DOHH2 (cell line): ENCODE results near the gene PLA2G1B.

Experiments used
- H3F3A ChIP-seq: fragments of 200-600 bp; sonication (generic), shearing (Covaris generic); 2 replicates; pipeline ENCODE4 v1.6.0; 2016; ENCODE audit warnings: antibody characterized with exemption, mild to moderate bottlenecking; ENCODE audit not compliant: control insufficient read depth, insufficient read depth
- H3K27ac ChIP-seq: fragments of 200-600 bp; sonication (generic); 2 replicates; pipeline ENCODE4 v1.5.1; 2014; ENCODE audit warnings: low read depth, mild to moderate bottlenecking, low read length, moderate library complexity
- H3K27me3 ChIP-seq: fragments of 200-600 bp; sonication (generic); 2 replicates; pipeline ENCODE4 v1.6.1; 2014; ENCODE audit warnings: mild to moderate bottlenecking, low read length, mixed read lengths; ENCODE audit not compliant: control insufficient read depth
- H3K36me3 ChIP-seq: fragments of 200-600 bp; sonication (generic); 2 replicates; pipeline ENCODE4 v1.6.1; 2014; ENCODE audit warnings: mild to moderate bottlenecking, low read length, moderate library complexity, mixed read lengths; ENCODE audit not compliant: control insufficient read depth
- H3K4me1 ChIP-seq: fragments of 200-600 bp; sonication (generic); 2 replicates; pipeline ENCODE4 v1.6.1; 2014; ENCODE audit warnings: mild to moderate bottlenecking, low read length, mixed read lengths; ENCODE audit not compliant: control insufficient read depth
- H3K4me2 ChIP-seq: fragments of 200-600 bp; sonication (generic); 2 replicates; pipeline ENCODE4 v1.6.0; 2014; ENCODE audit warnings: mild to moderate bottlenecking, low read length, moderate library complexity
- H3K4me3 ChIP-seq: fragments of 200-600 bp; sonication (generic); 2 replicates; pipeline ENCODE4 v1.5.1; 2014; ENCODE audit warnings: mild to moderate bottlenecking, low read length, mixed read lengths
- H3K79me2 ChIP-seq: fragments of 200-600 bp; sonication (generic); 2 replicates; pipeline ENCODE4 v1.6.1; 2014; ENCODE audit warnings: mild to moderate bottlenecking, low read length, mixed read lengths; ENCODE audit not compliant: control insufficient read depth
- H3K9me2 ChIP-seq: fragments of 200-600 bp; sonication (generic); replicated peaks from 2 replicates; pipeline ENCODE4 v1.6.1; 2014; ENCODE audit warnings: mild to moderate bottlenecking, low read length, mixed read lengths; ENCODE audit not compliant: control insufficient read depth
- H3K9me3 ChIP-seq: fragments of 200-600 bp; sonication (generic); 2 replicates; pipeline ENCODE4 v1.6.1; 2014; ENCODE audit warnings: antibody characterized with exemption, low read length, mixed read lengths; ENCODE audit not compliant: control insufficient read depth, insufficient read depth
- H4K20me1 ChIP-seq: fragments of 200-600 bp; sonication (generic); 2 replicates; pipeline ENCODE4 v1.6.0; 2014; ENCODE audit warnings: low read depth, mild to moderate bottlenecking, antibody characterized with exemption, low read length, moderate library complexity; ENCODE audit not compliant: control insufficient read depth, insufficient read depth
- EZH2phosphoT487 ChIP-seq: fragments of 200-600 bp; sonication (generic); IDR thresholded peaks from 2 replicates; pipeline ENCODE4 v1.6.1; 2017; ENCODE audit warnings: borderline replicate concordance, mild to moderate bottlenecking, antibody characterized with exemption, low read length, moderate library complexity, mixed read lengths
- TF ChIP-seq, protein P1 (sequence below): fragments of 200-600 bp; sonication (generic); IDR thresholded peaks from one replicate; pipeline ENCODE4 v1.5.1; 2014; ENCODE audit warnings: antibody characterized with exemption, mild to moderate bottlenecking, low read depth, low read length; ENCODE audit not compliant: poor library complexity, severe bottlenecking

PLA2G1B gene

GRCh38 chr12:120317224-120318105 lies 10.1 kb downstream of the PLA2G1B start:
- Histone ChIP-seq H3K9me3 (no peaks in the 10 kb centered on the region), H3K4me1 (peaks cover 12% of the 10 kb centered on the region), H3K27me3 (no peaks in the 10 kb centered on the region), H3K27ac (no peak overlapping the region), H3K4me2 (peak overlapping the region; percentile 90), H4K20me1 (no peaks in the 10 kb centered on the region), H3K9me2 (no peaks in the 10 kb centered on the region), H3K79me2 (no peaks in the 10 kb centered on the region), H3K36me3 (no peaks in the 10 kb centered on the region), H3K4me3 (peak overlapping the region; percentile 82), H3F3A (no peaks in the 10 kb centered on the region)
- no peak for TF ChIP-seq EZH2phosphoT487
- TF ChIP-seq, protein P1, sequence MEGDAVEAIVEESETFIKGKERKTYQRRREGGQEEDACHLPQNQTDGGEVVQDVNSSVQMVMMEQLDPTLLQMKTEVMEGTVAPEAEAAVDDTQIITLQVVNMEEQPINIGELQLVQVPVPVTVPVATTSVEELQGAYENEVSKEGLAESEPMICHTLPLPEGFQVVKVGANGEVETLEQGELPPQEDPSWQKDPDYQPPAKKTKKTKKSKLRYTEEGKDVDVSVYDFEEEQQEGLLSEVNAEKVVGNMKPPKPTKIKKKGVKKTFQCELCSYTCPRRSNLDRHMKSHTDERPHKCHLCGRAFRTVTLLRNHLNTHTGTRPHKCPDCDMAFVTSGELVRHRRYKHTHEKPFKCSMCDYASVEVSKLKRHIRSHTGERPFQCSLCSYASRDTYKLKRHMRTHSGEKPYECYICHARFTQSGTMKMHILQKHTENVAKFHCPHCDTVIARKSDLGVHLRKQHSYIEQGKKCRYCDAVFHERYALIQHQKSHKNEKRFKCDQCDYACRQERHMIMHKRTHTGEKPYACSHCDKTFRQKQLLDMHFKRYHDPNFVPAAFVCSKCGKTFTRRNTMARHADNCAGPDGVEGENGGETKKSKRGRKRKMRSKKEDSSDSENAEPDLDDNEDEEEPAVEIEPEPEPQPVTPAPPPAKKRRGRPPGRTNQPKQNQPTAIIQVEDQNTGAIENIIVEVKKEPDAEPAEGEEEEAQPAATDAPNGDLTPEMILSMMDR = peak; percentile 78

DNA sequence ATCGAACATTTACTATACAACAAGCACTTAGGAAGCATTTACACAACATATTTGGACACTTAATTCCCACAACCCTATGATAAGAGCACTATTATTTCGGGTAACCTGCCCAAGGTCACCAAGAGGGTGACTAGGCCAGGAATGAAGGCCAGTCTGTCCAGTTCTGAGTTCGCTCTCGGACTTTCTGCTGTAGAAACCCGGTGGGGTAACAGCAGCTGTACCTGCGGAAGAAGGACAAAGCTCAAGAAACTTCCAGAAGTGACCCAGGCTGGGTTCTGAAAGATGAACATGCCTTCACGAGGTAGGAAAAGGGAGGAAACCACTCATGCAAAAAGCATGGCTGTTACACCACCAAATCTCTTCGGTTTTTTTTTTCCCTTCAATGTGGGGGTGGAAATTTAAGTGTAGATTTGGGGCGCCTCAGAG lies 10.8 kb downstream of the PLA2G1B start:
- H3K4me3 ChIP-seq = peak overlapping the region; percentile 82
- no peaks in the 10 kb centered on the region for H4K20me1 ChIP-seq
- H3K4me2 ChIP-seq = peak overlapping the region; percentile 90
- H3K9me3 ChIP-seq = no peaks in the 10 kb centered on the region
- no peaks in the 10 kb centered on the region for H3F3A ChIP-seq
- no peaks in the 10 kb centered on the region for H3K36me3 ChIP-seq
- no peaks in the 10 kb centered on the region for H3K27me3 ChIP-seq
- TF ChIP-seq, protein P1 = no peak
- no peak for TF ChIP-seq EZH2phosphoT487
- H3K27ac ChIP-seq = no peak overlapping the region
- H3K9me2 ChIP-seq = no peaks in the 10 kb centered on the region
- peaks cover 12% of the 10 kb centered on the region for H3K4me1 ChIP-seq
- no peaks in the 10 kb centered on the region for H3K79me2 ChIP-seq

GRCh38 chr12:120314220-120314619 lies 13.4 kb downstream of the PLA2G1B start:
- no peaks in the 10 kb centered on the region for H3F3A ChIP-seq

More at GRCh38 chr12:120314220-120314619, 13.4 kb downstream of the PLA2G1B start:
- Histone ChIP-seq H3K79me2 (no peaks in the 10 kb centered on the region), H3K4me1 (peaks cover 12% of the 10 kb centered on the region), H3K27ac (no peak overlapping the region), H3K27me3 (no peaks in the 10 kb centered on the region), H4K20me1 (no peaks in the 10 kb centered on the region), H3K36me3 (no peaks in the 10 kb centered on the region), H3K9me2 (no peaks in the 10 kb centered on the region), H3K4me3 (no peak overlapping the region), H3K4me2 (no peak overlapping the region), H3K9me3 (no peaks in the 10 kb centered on the region)
- TF ChIP-seq, protein P1 = peak; percentile 66
- no peak for TF ChIP-seq EZH2phosphoT487
